GM12878 (cell line): Measurements from ENCODE around the gene TMEM167B. TPM values are rescaled to one million over a fixed set of nuclear protein-coding genes. Genes with fewer than 3 reads are reported as not detected.

ENCODE experiments used
- BRCA1 ChIP-seq: IDR thresholded peaks from 2 replicates; pipeline ENCODE4 v1.6.1; 2011; ENCODE audit warnings: low read depth, low read length, improper control_type of control experiment
- CBFB ChIP-seq: IDR thresholded peaks from 2 replicates; pipeline ENCODE4 v1.6.1; 2016; ENCODE audit warnings: antibody characterized with exemption, low read depth
- CREB1 ChIP-seq: IDR thresholded peaks from 2 replicates; pipeline ENCODE4 v1.6.1; 2012; ENCODE audit warnings: low read depth, mild to moderate bottlenecking, inconsistent platforms
- DPF2 ChIP-seq: fragments of 450-650 bp; IDR thresholded peaks from 2 replicates; pipeline ENCODE4 v1.6.1; 2017; ENCODE audit warnings: mild to moderate bottlenecking
- EGR1 ChIP-seq, 2 experiments: IDR thresholded peaks; 1 replicate in 1 of 2; 2 replicates in 1 of 2; pipeline ENCODE4 v1.6.1; 2011 to 2012; ENCODE audit warnings: low read depth in 2 of 2, low read length in 2 of 2, borderline replicate concordance in 1 of 2, mild to moderate bottlenecking in 1 of 2, moderate library complexity in 1 of 2
- ESRRA ChIP-seq: IDR thresholded peaks from 2 replicates; pipeline ENCODE4 v1.6.1; 2012; ENCODE audit warnings: mild to moderate bottlenecking, low read length, improper control_type of control experiment
- GATAD2B ChIP-seq: fragments of 450-650 bp; conservative IDR thresholded peaks from 2 replicates; pipeline ENCODE4 v1.6.1; 2017; ENCODE audit warnings: low read depth, mild to moderate bottlenecking, moderate library complexity
- IKZF1 ChIP-seq: fragments of 450-650 bp; conservative IDR thresholded peaks from 2 replicates; pipeline ENCODE4 v1.6.1; 2017; ENCODE audit warnings: antibody characterized with exemption, mild to moderate bottlenecking
- LARP7 ChIP-seq: fragments of 450-650 bp; IDR thresholded peaks from 2 replicates; pipeline ENCODE4 v1.6.1; 2017; ENCODE audit warnings: mild to moderate bottlenecking
- MEF2A ChIP-seq: IDR thresholded peaks from 2 replicates; pipeline ENCODE4 v1.6.1; 2011; ENCODE audit warnings: low read depth, mild to moderate bottlenecking, low read length, moderate library complexity; ENCODE audit not compliant: insufficient read depth
- MYC ChIP-seq: IDR thresholded peaks from 2 replicates; pipeline ENCODE4 v1.6.1; 2011; ENCODE audit warnings: mild to moderate bottlenecking, low read length, moderate library complexity, inconsistent platforms; ENCODE audit not compliant: insufficient read depth, insufficient replicate concordance, insufficient read length, severe bottlenecking
- NFIC ChIP-seq: IDR thresholded peaks from 2 replicates; pipeline ENCODE4 v1.6.1; 2012; ENCODE audit warnings: low read depth, mild to moderate bottlenecking, inconsistent platforms, low read length, moderate library complexity
- NR2F1 ChIP-seq: fragments of 450-650 bp; conservative IDR thresholded peaks from 2 replicates; pipeline ENCODE4 v1.6.1; 2017; ENCODE audit warnings: mild to moderate bottlenecking
- POU2F2 ChIP-seq: IDR thresholded peaks from 3 replicates; pipeline ENCODE4 v1.6.1; 2011; ENCODE audit warnings: low read depth, mild to moderate bottlenecking, low read length, borderline replicate concordance
- PRDM15 ChIP-seq: fragments of 450-650 bp; formaldehyde crosslinking; IDR thresholded peaks from 2 replicates; pipeline ENCODE4 v1.4.0; 2020; ENCODE audit warnings: mild to moderate bottlenecking, moderate library complexity
- RELB ChIP-seq: fragments of 450-650 bp; IDR thresholded peaks from 2 replicates; pipeline ENCODE4 v1.6.1; 2017; ENCODE audit warnings: low read depth, mild to moderate bottlenecking, moderate library complexity
- RFX5 ChIP-seq: IDR thresholded peaks from 2 replicates; pipeline ENCODE4 v1.6.1; 2011; ENCODE audit warnings: low read depth, low read length, improper control_type of control experiment
- SIX5 ChIP-seq: IDR thresholded peaks from 2 replicates; pipeline ENCODE4 v1.6.1; 2011; ENCODE audit warnings: mild to moderate bottlenecking, low read depth, low read length, moderate library complexity; ENCODE audit not compliant: severe bottlenecking
- SMC3 ChIP-seq: IDR thresholded peaks from 2 replicates; pipeline ENCODE4 v1.6.1; 2011; ENCODE audit warnings: low read length, improper control_type of control experiment, borderline replicate concordance
- SP1 ChIP-seq: IDR thresholded peaks from one replicate; pipeline ENCODE4 v1.6.1; 2011; ENCODE audit warnings: low read depth, low read length
- SPI1 ChIP-seq: IDR thresholded peaks from 2 replicates; pipeline ENCODE4 v1.6.1; 2011; ENCODE audit warnings: low read depth, mild to moderate bottlenecking, low read length, moderate library complexity, borderline replicate concordance; ENCODE audit not compliant: insufficient read depth
- STAT1 ChIP-seq: fragments of 450-650 bp; conservative IDR thresholded peaks from 2 replicates; pipeline ENCODE4 v1.6.1; 2014; ENCODE audit warnings: antibody characterized with exemption, mild to moderate bottlenecking
- WRNIP1 ChIP-seq: IDR thresholded peaks from 2 replicates; pipeline ENCODE4 v1.6.1; 2011; ENCODE audit warnings: low read depth, low read length, improper control_type of control experiment, borderline replicate concordance
- YY1 ChIP-seq: IDR thresholded peaks from 2 replicates; pipeline ENCODE4 v1.6.1; 2011; ENCODE audit warnings: low read depth, mild to moderate bottlenecking, low read length
- ZBED1 ChIP-seq: IDR thresholded peaks from 2 replicates; pipeline ENCODE4 v1.6.1; 2016; ENCODE audit warnings: borderline replicate concordance
- ZNF274 ChIP-seq: IDR thresholded peaks from one replicate; pipeline ENCODE4 v1.8.0; 2011; ENCODE audit not compliant: insufficient read length, insufficient read depth
- ZSCAN29 ChIP-seq: fragments of 450-650 bp; IDR thresholded peaks from 2 replicates; pipeline ENCODE4 v1.6.1; 2017; ENCODE audit warnings: mild to moderate bottlenecking, moderate library complexity
- polyA plus RNA-seq, 11 experiments: library from polyadenylated mRNA; depleted of rRNA in 4 of 11; unstranded in 6 of 11; stranded (reverse) in 5 of 11; fragments of >200 nt; fragmentation: Nextera tagmentation in 4 of 11; fragmentation: Illumina TruSeq in 1 of 11; extraction: Ambion mirVana in 4 of 11; extraction: Trizol in 1 of 11; gene quantifications; 1 replicate in 1 of 11; 2 replicates in 10 of 11; pipeline versions ENCODE4 v1.2.1 to v1.2.3, GENCODE V29; 2011 to 2016; ENCODE audit warnings: inconsistent platforms in 2 of 11, missing spikeins in 2 of 11, low read depth in 1 of 11
- total RNA-seq, 4 experiments: library from RNA; depleted of rRNA in 3 of 4; stranded (reverse); fragments of >200 nt in 3 of 4; fragmentation: Illumina TruSeq in 1 of 4; extraction: Trizol in 1 of 4; gene quantifications; 2 replicates each; pipeline versions ENCODE4 v1.2.1 to v1.2.3, GENCODE V29; 2013 to 2021

Gene TMEM167B
- total and polyA plus RNA-seq, 10 of the 15 experiments (the other 5 are each of a cell fraction or from before 2014, with no cell fraction given): 15.6 to 26.1 (median 21.1) TPM

GRCh38 chr1:109090196-109091077, at the start of gene TMEM167B (continued):
- peak; percentile 65 for TF ChIP-seq GATAD2B
- TF ChIP-seq LARP7: peak; percentile 59
- peak; percentile 73; the same call in 2 of the 3 replicates for TF ChIP-seq POU2F2
- TF ChIP-seq ZSCAN29: peak; percentile 64
- TF ChIP-seq STAT1: peak; percentile 86; the same call in 1 of the 2 replicates
- peak; percentile 27; the same call in 1 of the 2 replicates for TF ChIP-seq ESRRA
- TF ChIP-seq WRNIP1: no peak
- 0 out of 2 replicates have a peak, but pooled peaks have one; percentile 34 for TF ChIP-seq MEF2A
- no peak for TF ChIP-seq PRDM15 (CRISPR knock-in tag)
- TF ChIP-seq SIX5: peak; percentile 50
- TF ChIP-seq SP1: peak; percentile 89
- no peak for TF ChIP-seq BRCA1
- peak; percentile 56 for TF ChIP-seq MYC
- TF ChIP-seq YY1: peak; percentile 94
- no peak for TF ChIP-seq ZBED1
- peak; percentile 68 to 91; a peak in 2 of 3 replicates for TF ChIP-seq EGR1 (IDR thresholded peaks at IDR 0.05; ENCODE audit: borderline replicate concordance in 1 of 2, low read depth in 2 of 2, low read length in 2 of 2)
- peak; percentile 62 for TF ChIP-seq NR2F1
- TF ChIP-seq RFX5: peak; percentile 44; the same call in 1 of the 2 replicates
- TF ChIP-seq IKZF1: peak; percentile 95
- TF ChIP-seq ZNF274: no peak
- no peak for TF ChIP-seq CBFB
- TF ChIP-seq CREB1: peak; percentile 95
- no peak for TF ChIP-seq NFIC
- TF ChIP-seq SPI1: 0 out of 2 replicates have a peak, but pooled peaks have one; percentile 18
- peak; percentile 98 for TF ChIP-seq RELB
- TF ChIP-seq DPF2: no peak
- TF ChIP-seq SMC3: no peak
